PFSK-1 (cell line): ENCODE measurements around the gene BRINP2.

Experiments
- FOXP2 ChIP-seq: optimal IDR thresholded peaks from 2 replicates; pipeline ENCODE3; 2011; ENCODE audit warnings: borderline replicate concordance, control low read depth, inconsistent platforms; ENCODE audit not compliant: insufficient read depth; ENCODE audit errors: extremely low read length, extremely low read depth
- POLR2AphosphoS5 ChIP-seq: IDR thresholded peaks from 2 replicates; pipeline ENCODE4 v1.6.1; 2012; ENCODE audit warnings: low read depth, mild to moderate bottlenecking, control low read depth, low read length, moderate library complexity
- REST ChIP-seq, 2 experiments: IDR thresholded peaks; 2 replicates each; pipeline versions ENCODE4 v1.6.1 to v1.8.0; 2011 to 2012; ENCODE audit warnings: low read depth in 2 of 2, low read length in 2 of 2, control low read depth in 1 of 2, inconsistent platforms in 1 of 2, mild to moderate bottlenecking in 1 of 2, moderate library complexity in 1 of 2; ENCODE audit not compliant: insufficient read depth in 1 of 2
- SIN3A ChIP-seq: IDR thresholded peaks from 2 replicates; pipeline ENCODE4 v1.6.1; 2012; ENCODE audit warnings: mild to moderate bottlenecking, low read length, moderate library complexity, borderline replicate concordance; ENCODE audit not compliant: insufficient read depth
- TAF1 ChIP-seq: IDR thresholded peaks from 2 replicates; pipeline ENCODE4 v1.6.1; 2012; ENCODE audit warnings: low read length, control low read depth, borderline replicate concordance; ENCODE audit not compliant: insufficient read depth

Gene BRINP2

GRCh38 chr1:177198243-177198642, 27.5 kb downstream of the BRINP2 start:
- TF ChIP-seq FOXP2 (no peak), REST (IDR thresholded peaks at IDR 0.05; ENCODE audit: insufficient read depth in 1 of 2, low read depth in 2 of 2, low read length in 2 of 2) (no peak), SIN3A (no peak), TAF1 (no peak), POLR2AphosphoS5 (no peak)

- TF ChIP-seq SIN3A: no peak
- no peak for TF ChIP-seq TAF1
- no peak for TF ChIP-seq REST (IDR thresholded peaks at IDR 0.05; ENCODE audit: insufficient read depth in 1 of 2, low read depth in 2 of 2, low read length in 2 of 2)
- no peak for TF ChIP-seq FOXP2
Observed at GRCh38 chr1:177200290-177200689, 29.5 kb downstream of the BRINP2 start.

DNA sequence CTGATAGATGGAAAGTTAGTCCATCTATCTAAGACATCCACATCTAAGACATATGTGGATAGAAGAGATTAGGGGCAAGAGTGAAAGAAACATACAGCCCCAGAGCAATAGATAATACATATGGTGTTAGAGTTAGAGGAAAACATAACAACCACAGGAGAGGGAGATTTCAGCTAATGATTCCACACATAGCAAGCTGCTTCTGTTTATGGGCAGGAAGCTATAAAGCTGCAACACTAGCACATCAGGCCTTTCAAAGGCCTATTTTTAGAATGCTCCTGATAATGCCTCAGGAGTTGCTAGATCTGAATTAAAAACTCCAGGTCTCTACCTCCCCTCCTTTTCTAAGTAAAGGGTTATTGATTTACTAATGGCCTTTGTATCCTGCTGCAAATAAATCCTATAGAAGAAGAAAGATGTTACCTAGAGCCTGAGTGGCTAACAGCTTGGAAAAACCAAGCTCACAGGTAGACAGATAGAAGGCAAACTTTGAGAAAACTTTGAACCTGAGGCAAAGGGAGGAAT, 36.1 kb downstream of the BRINP2 start:
- TF ChIP-seq FOXP2 (no peak), POLR2AphosphoS5 (no peak), TAF1 (no peak), REST (IDR thresholded peaks at IDR 0.05; ENCODE audit: insufficient read depth in 1 of 2, low read depth in 2 of 2, low read length in 2 of 2) (no peak), SIN3A (no peak)

DNA sequence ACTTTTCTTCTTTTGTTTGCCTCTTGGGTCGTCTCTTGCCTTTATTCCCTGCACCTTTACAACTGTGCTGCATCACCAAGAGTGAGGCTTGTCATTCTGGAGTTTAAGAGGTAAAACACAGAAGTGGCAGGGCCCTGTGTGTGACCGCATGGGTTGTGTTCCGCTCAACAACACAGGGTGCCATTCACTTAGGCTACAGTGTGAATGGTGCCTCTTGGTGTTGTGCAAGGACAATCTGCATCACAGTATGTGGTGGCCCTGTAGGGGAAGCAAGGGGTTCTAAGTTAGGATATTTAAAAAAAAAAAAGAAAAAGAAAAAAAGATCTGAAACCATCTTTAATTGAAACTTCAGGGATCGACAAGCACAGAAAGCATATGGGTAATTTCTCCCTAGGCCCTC, 38.2 kb downstream of the BRINP2 start:
- no peak for TF ChIP-seq REST (IDR thresholded peaks at IDR 0.05; ENCODE audit: insufficient read depth in 1 of 2, low read depth in 2 of 2, low read length in 2 of 2)
- TF ChIP-seq TAF1: no peak
- no peak for TF ChIP-seq FOXP2
- no peak for TF ChIP-seq POLR2AphosphoS5
- no peak for TF ChIP-seq SIN3A

GRCh38 chr1:177209357-177209756, 38.6 kb downstream of the BRINP2 start:
- peak; percentile 31; the same call in 1 of the 2 replicates for TF ChIP-seq TAF1
- TF ChIP-seq SIN3A: peak; percentile 96; the same call in 1 of the 2 replicates
- 0 out of 4 replicates have a peak, but pooled peaks of 1 of the 2 experiments have one; percentile 56 for TF ChIP-seq REST (IDR thresholded peaks at IDR 0.05; ENCODE audit: insufficient read depth in 1 of 2, low read depth in 2 of 2, low read length in 2 of 2)
- TF ChIP-seq POLR2AphosphoS5: peak; percentile 69
- TF ChIP-seq FOXP2: peak; percentile 86
